GM19240 (cell line): ENCODE data around the gene ST3GAL6.
"Not testable (repeated sequence)": the region's sequence is repeated elsewhere in the genome, so short reads cannot be mapped to it uniquely, and the experiment has no call there.

ENCODE experiments used
- DNase-seq: peaks from one replicate; pipeline ENCODE4 v3.0.0; 2011; ENCODE audit warnings: low spot score; ENCODE audit not compliant: insufficient read length

Gene ST3GAL6

GRCh38 chr3:98801043-98801747, 38.1 kb downstream of the ST3GAL6 start:
- DNase-seq = no peak

DNA sequence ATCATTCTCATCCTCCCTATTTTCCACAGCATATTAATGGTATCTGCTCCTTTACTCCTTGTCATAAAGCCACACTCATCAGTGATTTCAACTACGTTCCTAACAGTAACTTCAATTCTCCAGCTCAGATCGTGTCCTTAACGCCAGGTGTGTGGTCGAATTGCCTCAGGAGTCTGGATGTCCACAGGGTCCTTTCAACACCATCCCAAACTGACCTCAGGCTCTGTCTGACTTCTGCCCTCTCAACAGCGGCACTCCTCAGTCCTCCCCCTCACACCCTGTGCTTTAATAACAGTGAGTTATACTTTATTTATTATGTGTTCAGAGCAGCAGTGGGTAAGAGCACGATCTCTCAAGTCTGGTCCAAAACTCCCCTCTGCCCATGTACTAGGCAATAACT, 42.4 kb downstream of the ST3GAL6 start:
- DNase-seq = no peak

- no peak for DNase-seq
Observed at GRCh38 chr3:98806521-98806920, 43.4 kb downstream of the ST3GAL6 start.

DNA sequence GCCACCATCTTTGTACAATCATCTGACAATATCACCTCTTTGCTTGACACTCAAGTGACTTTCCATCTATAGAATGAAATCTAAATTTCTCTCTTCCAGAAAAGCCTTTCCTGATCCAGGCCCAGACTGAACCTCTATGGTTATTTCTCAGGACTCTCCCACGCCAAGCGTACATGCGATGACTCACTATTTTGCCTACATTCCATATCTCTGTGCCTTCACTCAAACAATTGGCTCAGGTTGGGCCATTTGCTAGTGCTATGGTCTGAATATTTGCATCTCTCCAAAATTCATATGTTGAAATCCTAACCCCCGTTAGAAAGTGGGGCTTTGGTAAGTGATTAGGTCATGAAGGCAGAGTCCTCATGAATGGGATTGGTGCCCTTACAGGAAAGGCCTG, 43.9 kb downstream of the ST3GAL6 start:
- no peak for DNase-seq

- no peak for DNase-seq
Observed at GRCh38 chr3:98807561-98807960, 44.4 kb downstream of the ST3GAL6 start.

- no peak for DNase-seq
Observed at GRCh38 chr3:98808071-98808470, 44.9 kb downstream of the ST3GAL6 start.

- DNase-seq = no peak
Observed at GRCh38 chr3:98809557-98809956, 46.4 kb downstream of the ST3GAL6 start.

- no peak for DNase-seq
Observed at GRCh38 chr3:98811048-98811447, 47.9 kb downstream of the ST3GAL6 start.

GRCh38 chr3:98812851-98813374, 49.8 kb downstream of the ST3GAL6 start:
- peak; percentile 4 for DNase-seq

DNA sequence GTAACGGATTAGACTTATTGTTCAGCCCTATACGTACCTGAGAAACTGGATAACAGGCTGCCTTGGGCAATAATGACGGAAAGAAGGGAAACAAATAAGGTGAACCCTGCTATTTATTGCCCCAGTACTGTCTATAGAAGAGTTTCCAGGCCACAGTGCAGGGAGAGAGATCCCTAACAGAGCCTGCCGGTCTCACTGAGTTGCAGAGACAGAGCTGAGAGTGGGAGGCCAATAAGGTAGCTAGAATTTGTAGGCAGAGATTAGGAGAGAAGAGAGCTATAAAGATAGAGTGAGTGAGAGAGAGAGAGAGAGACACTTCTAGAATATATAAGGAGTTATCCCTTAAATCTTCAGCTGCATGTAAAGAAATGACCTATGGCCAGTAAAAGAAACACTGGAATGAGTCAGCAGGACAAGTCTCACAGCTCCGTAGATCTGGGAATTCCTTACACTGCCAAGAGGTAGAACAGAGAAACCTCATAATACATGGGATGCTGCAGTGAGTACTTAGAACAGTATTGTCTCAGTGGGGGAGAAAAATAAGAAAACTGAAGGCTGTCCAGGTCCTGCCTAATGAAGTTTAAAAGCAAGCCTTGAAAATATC, 51.8 kb downstream of the ST3GAL6 start:
- no peak for DNase-seq

- peak; percentile 20 for DNase-seq
Observed at GRCh38 chr3:98817547-98818041, 54.5 kb downstream of the ST3GAL6 start.

GRCh38 chr3:98821063-98821462, 57.9 kb downstream of the ST3GAL6 start:
- DNase-seq = no peak

DNA sequence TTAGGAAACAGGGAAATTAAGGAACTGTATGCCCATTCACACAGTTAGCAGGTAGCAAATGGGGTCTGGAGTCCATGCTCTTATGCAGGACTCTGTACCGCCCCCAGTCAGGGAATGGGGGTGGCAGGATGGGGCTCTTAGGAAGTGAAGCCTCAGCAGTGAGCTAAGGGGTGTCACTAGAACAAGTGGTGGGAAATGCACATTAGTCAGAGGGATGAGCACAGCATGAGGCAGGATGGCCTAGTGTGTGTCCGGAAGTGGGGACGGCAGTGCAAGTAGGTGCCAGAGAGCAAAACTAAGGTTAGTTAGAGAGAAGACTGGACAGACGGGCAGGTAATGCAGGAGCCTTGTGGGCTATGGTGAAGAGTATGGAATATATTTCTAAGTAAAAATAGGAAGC, 60.7 kb downstream of the ST3GAL6 start:
- no peak for DNase-seq

DNA sequence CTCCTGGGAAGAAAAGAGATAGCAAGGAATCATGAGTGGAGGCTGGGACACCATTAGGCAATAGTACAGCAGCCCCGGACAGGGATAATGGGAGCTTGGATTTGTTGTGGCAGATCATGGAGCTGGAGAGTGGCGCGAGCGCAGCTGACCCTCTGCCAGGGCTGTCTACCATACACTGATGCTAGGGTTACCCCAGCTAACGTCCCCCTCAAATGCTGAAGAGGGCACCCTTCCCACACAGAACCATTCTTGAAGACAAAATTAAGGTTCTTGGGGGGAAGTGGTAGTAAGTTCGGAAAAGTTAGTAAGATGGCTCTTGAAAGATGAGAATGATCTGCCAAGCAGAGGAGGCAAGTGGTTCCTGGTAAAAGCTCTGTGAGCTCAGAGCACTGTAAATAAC, 61.1 kb downstream of the ST3GAL6 start:
- DNase-seq = no peak

GRCh38 chr3:98826126-98826525, 63.0 kb downstream of the ST3GAL6 start:
- no peak for DNase-seq

- no peak for DNase-seq
Observed at GRCh38 chr3:98827221-98827920, 64.2 kb downstream of the ST3GAL6 start.

DNA sequence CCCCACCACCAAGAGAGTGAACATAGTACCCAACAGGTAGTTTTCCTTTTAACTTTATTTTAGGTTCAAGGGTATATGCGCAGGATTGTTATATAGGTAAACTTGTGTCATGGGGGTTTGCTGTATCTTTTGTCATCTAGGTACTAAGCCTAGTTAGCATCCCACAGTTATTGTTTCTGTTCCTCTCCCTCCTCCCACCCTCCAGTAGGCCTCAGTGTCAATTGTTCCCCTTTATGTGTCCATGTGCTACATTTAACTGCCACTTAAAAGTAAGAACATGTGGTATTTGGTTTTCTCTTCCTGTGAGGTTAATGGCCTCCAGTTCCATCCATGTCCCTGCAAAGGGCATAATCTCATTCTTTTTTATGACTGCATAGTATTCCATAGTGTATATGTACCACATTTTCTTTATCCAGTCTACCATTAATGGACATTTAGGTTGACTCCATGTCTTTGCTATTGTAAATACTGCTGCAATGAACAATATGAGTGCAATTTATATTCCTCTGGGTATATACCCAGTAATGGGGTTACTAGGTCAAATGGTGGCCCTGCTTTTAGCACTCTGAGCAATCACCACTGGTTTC, 66.2 kb downstream of the ST3GAL6 start:
- DNase-seq = no peak

DNA sequence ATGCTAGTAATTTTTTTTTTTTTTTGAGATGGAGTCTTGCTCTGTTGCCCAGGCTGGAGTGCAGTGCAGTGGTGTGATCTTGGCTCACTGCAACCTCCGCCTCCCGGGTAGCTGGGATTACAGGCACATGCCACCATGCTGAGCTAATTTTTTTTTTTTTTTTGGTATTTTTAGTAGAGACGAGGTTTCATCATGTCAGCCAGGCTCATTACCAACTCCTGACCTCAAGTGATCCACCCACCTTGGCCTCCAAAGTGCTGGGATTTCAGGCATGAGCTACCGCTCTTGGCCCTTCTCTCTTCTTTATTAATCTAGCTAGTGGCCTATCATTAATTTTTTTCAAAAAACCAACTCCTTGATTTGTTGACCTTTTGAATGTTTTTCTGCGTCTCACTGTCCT, 67.9 kb downstream of the ST3GAL6 start:
- DNase-seq = not testable (repeated sequence)

DNA sequence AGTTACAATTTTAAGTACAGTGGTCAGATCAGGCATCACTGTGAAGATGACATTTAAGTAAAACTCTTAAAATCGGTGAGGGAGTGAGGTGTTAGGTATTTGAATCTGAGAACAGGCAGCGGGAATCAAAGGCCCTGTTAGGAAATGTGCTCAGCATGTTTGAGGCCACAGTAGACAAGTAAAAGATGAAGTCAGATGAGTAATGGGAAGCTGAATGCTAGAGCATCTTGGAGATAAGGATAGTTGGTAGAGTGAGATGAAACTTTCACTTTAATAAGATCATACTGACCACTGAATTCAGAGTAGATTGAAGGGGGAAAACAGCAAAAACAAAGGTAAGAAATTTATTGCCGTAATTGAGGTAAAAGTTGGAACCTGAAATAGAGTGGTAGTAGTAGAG, 76.7 kb downstream of the ST3GAL6 start:
- DNase-seq = no peak

GRCh38 chr3:98843266-98843959, 80.3 kb downstream of the ST3GAL6 start:
- no peak for DNase-seq
